Measurements from ENCODE around the gene PCYT1A.
"Not testable (repeated sequence)": the region's sequence is repeated elsewhere in the genome, so short reads cannot be mapped to it uniquely, and the experiment has no call there.

Gene PCYT1A

DNA sequence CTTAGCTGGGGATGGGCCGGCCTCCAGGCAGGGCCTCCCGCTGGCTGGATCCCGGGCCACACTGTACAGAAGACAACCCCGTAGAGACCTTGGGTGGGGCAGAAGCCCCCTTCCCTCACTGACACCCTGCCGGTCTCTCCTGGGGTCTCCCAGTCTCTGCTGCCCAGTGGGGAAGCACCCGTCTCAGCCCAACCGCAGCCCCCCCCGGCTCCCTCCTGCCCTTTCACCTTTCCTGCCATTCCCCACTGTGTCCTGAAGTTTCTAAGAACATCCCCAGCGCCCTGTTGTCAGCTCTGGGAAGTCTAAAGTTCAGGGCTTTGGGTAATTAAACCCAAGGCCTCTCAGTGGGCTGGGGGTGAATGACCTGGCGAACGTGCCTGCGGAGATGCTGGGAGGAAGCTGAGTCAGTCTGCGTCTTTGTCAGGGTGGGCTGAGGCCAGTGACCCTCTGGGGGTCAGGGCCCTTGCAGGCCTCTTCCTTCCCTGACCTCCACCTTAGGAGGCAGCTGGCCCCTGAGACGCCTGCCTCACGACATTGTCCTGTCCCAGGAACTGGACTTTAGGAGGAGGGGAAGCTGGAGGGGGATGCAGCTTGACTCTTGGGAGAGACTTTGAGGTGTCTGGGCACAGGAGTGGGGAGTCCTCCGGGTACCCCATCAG, 72.6 kb downstream of the PCYT1A start:
- DNase-seq (ENCODE audit: low spot score): no peak

DNA sequence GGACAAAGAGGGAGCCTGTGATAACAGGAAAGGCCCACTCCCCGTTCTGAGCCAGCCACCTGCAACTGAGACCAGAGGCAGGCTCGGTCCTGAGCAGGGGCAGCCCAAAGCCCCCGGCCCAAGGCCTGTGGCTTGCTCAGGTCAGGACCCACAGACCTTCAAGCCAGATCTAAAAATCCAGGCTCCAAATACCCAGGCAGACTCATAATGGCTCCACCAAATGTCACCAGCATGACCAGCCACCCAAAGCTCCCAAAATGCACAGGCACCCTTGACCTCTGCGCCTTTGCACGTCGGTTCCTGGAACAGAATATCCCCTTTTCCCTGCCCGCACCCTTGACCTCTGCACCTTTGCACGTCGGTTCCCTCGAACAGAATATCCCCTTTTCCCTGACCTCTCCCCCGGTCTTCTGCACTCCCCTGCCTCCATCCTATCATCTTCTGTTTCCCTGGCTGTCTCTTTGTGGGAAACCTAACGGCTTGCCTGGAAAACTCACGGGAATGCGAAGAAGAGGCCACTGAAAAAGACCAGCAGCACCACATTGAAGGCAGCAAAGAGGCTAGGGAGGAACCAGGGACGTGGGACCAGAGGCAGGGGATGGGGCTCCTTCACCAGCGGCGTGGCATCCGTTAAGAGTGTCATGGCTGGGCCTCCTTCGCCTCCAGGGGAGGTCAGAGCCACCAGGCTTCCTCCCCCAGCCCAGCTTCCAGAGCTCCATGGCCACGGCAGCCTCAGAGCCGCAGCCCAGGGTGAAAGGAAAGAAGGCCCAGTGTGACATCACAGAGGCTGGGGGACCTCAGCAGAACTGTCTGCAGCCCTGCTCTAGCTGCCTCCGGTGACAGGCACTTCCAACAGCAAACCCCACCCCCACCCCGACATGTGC, 76.6 kb downstream of the PCYT1A start, which contains the start of gene ZDHHC19:
Gene ZDHHC19 (minus strand): TSS at position 728 of the 884 bp plus-strand sequence. CDS start 85 bp downstream, at position 643.
- DNase-seq (ENCODE audit: low spot score): no peak

DNA sequence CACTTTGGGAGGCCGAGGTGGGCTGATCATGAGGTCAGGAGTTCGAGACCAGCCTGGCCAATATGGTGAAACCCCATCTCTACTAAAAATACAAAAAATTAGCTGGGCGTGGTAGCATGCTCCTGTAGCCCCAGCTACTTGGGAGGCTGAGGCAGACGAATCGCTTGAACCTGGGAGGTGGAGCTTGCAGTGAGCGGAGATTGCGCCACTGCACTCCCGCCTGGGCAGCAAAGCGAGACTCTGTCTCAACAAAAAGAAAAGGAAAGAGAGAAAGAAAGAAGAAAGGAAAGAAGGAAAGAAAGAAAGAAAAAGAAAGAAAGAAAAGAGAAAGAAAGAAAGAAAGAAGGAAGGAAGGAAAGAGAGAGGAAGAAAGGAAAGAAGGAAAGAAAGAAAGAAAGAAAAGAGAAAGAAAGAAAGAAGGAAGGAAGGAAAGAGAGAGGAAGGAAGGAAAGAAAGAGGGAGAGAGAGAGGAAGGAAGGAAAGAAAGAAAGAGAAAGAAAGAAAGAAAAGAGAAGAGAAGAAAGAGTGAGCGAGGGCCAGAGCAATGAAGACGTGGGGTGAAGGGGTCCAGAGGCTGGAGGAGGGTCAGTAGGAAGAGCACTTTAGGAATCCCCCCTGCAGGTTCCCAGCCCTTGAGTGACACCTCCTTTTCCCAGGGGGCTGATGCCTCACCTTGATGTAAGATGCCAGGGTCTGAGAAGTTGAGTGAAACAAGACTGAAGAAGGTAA, 77.4 kb downstream of the PCYT1A start:
- not testable (repeated sequence) for DNase-seq (ENCODE audit: low spot score)

DNA sequence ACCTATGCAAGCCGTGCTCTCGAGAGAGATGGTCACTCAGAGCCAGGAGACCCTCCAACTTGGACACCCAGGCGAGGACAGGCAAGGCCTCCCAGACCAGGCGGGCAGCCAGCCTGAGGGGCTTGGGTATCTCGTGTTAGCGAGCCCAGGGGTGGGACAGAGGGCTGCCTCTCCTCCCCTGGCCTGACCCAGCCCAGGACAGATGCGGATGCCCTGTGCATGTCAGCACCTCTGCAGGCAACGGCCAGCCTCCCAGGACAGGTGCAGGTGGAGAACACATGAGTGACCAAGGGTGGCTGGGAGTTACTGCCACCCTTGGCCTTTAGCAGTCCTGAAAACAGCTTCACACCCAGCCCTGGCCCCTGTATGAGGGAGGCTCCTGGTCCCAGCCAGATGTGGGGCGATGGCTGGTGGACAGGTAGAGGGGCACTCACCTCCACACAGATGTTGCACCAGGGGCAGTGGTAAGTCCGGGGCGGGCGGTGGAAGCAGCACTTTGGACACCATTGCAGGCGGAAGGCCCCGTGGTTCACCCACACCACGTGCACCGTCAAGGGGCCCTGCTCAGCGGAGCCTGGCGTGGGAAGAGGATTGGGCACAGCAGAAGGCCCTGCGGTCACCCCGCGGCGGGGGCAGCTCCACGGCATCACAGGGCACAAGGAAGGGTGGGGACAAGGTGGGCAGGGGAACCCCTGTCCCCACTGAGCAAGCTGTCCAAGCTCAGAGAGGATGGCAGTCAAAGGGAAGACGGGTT, 78.4 kb downstream of the PCYT1A start:
- DNase-seq (ENCODE audit: low spot score): no peak

DNA sequence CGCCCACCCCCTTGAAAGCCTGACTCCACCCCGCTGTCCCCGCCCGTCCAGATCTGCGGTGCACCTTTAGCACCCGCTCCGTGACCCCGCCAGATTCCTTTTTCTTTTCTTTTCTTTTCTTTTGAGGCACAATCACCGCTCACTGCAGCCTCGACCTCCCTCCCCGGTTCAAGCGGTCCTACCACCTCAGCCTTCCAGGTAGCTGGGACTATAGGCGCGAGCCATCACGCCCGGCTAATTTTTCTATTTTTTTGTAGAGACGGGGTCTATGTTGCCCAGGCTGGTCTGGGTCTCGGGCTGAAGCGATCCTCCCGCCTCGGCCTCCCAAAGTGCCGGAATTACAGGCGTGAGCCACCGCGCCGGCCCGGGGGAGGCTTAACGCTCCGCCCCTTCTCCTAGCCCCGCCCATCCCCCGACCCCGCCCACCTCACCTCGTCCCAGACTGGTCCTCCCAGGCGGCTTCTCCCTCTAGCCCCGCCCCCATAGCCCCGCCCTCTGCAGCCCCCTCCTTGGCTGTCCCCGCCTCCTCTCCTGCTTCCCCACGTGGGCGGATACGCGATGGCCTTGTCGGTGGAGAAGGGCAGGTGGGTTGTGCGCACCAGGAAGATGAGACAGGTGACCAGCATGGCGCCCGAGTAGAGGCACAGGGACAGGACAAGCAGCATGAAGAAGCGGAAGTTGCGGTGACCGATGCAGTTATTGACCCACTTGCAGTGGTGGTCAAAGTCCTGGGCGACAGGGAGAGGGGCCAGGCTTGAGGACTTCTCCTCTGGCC, 79.5 kb downstream of the PCYT1A start:
- DNase-seq (ENCODE audit: low spot score): peak; percentile 67

DNA sequence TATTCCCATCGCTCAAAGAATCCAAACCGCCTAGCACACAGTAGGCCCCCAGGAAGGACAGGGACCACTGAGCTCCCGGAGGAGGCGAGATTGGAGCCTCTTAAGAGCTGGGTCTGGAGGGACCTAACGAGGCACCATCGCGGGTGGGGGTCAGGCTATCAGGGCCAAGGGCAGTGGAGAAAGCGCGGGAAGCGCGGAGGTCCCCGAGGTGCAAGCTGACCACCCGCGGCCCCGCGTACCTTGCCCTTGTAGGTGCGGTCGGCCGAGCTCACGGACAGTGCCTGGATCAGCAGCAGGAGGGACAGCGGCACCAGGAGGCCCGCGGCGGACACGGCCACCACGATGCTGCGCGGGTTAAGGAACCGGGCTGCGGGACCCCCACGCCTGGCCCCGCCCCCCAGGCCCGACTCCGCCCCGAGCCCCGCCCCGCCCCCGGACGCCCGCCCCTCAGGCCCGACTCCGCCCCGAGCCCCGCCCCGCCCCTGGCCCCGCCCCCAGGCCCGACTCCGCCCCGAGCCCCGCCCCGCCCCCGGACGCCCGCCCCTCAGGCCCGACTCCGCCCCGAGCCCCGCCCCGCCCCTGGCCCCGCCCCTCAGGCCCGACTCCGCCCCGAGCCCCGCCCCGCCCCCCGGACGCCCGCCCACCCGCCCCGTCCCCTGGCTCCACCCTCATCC, 80.2 kb downstream of the PCYT1A start:
- peak; percentile 22 for DNase-seq (ENCODE audit: low spot score)

DNA sequence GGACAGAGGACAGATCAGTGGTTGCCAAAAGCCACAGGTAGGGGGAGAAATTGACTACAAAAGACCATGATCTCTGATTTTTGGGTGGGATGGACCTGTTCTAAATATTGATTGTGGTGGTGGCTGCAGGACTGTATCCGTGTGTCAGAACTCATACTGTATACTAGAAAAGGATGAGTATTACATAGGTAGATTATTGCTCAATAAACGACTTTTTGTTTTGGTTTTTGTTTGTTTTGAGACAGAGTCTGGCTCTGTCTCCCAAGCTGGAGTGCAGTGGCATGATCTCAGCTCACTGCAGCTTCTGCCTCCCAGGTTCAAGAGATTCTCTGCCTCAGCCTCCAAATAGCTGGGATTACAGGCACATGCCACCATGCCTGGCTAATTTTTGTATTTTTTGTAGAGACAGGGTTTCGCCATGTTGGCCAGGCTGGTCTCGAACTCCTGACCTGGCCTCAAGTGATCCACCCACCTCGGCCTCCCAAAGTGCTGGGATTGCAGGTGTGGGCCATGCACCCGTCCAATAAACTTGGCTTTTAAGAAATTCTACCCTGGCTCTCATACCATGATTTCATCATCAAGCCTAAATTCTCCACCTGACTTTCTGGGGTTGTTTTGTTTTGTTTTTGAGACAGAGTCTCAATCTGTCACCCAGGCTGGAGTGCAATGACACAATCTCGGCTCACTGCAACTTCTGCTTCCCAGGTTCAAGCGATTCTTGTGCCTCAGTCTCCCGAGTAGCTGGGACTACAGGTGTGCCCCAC, 81.9 kb downstream of the PCYT1A start:
- not testable (repeated sequence) for DNase-seq (ENCODE audit: low spot score)

DNA sequence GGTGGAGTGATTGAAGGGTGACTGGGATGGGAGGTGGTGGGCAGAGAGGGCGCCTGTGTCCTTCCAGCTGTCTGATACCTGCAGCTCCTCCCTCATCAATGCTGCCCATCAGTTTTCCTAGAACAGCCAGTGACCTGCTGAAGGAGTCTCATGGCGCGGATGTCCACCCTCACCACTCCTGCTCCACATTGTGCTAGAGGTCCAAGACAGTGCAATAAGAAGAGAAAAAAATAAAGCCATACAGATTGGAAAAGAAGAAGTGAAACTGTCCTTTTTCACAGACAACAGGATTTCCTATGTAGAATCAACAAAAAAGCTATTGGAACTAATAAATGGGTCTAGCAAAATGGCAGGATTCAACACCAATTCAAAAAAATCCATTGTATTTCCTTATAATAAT, 83.7 kb downstream of the PCYT1A start:
- DNase-seq (ENCODE audit: low spot score): no peak

DNA sequence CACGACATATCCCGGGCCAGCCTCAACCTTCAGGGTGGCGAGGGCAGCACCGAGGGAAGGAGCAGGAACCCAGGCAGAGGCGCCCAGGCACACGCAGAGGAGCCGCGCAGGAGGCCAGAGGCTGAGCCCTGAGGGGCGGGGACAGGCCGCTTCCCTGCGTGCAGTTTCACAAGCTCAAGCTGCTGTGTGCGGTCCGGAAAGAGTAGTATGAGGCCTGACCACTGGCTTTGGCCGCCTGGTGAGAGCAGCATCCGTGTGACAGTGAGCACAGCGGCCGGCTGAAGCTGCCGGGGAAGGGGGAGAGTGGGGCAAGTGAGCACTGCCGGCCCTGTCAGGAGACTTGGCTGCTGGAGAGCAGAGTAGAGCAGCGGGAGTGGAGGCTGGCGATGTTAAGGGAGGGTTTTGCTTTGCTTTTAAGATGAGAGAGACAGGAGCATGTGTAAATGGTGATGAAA, 85.0 kb downstream of the PCYT1A start:
- DNase-seq (ENCODE audit: low spot score): no peak

DNA sequence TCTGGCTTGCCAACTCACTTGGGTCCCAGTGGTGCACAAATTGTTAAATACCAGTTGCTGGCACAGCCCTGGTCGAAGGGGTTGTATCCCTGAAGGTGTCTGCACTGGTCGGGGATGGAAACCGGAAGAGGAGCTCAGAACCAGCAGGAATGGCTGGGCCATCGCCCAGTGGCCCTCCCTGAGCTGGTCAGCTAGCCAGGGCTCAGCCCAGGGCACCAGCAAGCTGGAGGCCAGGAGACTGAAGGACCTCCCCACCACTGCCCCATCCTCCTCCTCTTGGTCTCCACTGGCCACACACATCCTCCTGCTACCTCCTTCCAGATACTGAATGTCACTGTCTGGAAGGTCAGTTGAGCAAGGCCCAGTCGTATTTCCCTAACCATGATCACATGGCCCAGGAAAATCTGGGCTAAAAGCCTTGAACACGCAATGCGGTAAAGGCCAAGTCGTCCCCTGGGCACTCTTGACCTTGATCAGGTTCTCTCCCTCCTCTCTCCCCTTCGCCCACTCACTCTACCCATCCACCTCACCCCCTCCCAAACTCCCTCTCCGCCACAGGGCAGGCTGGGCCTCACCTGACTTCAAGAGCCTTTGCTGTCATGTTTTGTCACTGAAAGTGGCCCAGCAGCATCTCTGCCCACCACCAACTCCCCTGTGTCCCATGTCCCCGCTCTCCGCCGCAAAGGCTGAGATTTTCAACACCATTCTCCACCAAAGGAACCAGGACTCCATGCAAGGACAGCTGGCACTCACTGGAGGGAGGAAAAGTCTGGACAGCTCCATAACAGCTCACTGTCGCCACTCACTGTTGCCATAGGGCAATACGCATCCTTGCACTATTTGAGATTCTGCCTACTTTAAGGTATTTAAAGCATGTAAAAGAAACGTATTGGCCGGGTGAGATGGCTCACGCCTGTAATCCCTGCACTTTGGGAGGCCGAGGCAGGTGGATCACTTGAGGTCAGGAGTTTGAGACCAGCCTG, 88.5 kb downstream of the PCYT1A start:
- DNase-seq (ENCODE audit: low spot score): peak; percentile 31

DNA sequence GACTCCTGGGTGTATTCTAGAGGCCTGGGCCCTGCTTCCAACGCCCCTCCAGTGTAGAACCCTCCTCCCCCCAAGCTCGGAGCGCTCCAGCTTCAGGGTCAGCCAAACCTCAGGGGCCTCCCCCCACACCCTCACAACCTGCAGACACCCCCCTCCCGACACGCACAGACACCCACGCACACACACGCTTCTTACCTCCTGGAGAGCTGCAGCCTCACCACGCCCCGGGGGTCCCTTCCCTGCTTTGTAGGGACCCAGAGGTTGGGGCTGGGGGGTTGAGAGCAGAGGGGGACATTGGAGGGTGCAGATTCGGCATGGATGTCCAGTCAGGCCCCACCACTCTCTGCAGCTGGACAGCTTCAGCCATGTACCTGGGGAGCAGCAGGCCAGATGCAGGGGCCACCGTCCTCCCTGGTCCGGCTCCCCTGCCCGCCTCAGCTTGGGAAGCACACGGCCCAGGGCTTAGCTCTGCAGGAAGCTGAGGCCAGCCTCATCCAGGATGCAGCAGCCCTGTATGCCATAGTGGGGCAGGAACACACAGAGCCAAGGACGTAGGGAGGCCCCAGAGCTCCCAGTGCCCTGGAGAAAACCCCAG, 89.3 kb downstream of the PCYT1A start:
- DNase-seq (ENCODE audit: low spot score): no peak

DNA sequence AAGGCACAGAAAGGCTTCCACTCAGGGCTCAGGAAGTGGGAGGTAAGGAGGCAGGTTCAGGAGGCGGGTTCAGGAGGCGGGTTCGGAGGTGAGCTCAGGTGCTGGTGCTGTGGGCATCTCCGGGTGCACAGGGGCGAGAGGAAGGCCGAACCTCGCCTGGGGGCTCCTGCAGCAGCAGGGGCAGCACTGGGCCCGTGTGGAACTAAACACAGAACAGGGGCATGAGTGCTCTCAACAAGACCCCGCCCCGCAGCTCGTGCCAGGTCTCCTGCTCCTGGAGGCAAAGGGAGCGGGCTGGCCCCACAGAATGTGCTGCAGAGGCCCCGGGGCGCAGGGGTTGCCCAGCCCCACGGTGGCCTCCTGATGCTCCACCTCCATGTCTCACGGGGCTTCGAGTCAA, 90.0 kb downstream of the PCYT1A start:
- no peak for DNase-seq (ENCODE audit: low spot score)

DNA sequence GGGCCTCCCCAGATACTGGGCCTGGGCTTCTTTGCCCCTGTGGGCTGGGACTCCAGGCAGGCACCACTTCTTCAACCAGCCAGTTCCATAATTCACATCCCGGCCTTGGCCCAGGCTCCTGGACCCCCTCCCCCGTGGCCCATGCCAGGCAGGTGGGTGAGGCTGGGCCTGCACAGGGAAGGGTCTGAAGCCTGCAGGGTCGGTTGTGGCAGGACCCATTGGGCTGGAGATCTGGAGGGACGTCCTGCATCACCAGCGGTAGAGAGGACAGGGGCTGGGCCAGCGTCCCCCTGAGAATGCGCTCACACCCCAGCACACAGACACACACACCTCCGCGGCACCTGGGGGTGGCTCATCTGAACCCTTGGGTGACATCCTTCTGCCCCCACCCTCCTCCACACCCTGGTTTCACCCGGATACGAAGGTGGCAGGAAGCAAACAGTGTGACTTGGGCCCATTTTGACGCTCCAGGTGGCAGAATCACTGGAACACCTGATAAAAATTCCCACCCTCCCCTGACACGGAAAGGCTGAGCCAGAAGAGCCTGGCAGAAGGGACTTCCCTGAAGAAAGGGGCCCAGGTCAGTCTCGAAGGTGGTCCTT, 91.8 kb downstream of the PCYT1A start:
- DNase-seq (ENCODE audit: low spot score): no peak

DNA sequence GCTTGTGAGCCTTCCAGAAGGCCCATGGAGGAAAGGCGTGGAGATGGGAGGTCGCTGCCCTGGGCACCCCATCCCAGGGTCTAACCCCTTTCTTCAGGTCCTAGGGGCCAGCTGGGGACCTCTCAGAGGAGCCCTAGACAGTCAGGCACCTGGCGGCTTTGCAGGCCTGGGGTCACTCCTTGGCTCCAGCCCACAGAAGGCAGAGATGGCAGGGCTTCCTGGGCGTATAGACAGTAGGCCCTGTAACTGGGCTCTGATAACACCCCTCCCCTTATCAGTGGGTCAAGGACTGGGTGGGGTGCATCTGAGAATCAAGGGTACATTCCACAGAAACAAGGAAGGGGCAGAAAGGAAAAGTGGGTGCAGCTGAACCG, 93.0 kb downstream of the PCYT1A start:
- peak; percentile 76 for DNase-seq (ENCODE audit: low spot score)

DNA sequence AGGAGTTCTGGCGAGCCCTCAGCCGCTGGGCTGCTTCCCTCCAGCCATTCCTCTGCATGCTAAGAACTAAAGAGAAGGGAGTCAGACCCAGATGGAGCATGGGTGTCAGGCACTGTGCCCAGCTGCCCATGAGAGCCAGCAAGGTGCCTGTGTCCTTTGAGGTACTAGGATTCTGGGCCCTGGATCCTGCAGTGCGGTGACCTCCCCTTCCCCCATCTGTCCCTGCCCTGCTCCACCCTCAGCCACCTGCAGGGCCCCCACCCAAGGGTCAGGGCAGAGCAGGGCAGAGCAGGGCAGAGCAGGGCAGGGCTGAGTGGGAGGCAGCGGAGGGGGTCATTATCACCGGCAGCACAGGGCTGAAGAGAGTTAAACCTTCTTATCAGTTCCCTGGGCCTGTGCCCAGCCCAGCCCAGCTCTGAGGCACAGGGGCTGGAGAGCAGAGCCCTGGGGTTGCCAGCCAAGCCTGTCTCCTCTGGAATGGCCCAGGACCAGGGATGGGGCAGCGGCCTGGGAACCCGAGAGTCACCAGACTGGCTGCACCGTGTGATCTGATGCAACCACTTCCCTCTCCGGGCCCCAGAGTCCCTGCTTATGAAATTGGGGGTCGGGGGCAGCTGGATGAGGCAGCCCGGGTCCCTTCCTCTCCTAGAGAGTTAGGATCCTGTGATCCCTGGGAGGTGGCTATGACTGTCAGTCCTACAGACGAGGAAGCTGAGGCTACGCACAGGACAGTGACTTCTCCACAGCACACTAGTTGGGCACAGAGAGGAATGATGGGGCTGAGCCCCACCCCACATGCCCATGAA, 93.6 kb downstream of the PCYT1A start:
- DNase-seq (ENCODE audit: low spot score): peak; percentile 95

DNA sequence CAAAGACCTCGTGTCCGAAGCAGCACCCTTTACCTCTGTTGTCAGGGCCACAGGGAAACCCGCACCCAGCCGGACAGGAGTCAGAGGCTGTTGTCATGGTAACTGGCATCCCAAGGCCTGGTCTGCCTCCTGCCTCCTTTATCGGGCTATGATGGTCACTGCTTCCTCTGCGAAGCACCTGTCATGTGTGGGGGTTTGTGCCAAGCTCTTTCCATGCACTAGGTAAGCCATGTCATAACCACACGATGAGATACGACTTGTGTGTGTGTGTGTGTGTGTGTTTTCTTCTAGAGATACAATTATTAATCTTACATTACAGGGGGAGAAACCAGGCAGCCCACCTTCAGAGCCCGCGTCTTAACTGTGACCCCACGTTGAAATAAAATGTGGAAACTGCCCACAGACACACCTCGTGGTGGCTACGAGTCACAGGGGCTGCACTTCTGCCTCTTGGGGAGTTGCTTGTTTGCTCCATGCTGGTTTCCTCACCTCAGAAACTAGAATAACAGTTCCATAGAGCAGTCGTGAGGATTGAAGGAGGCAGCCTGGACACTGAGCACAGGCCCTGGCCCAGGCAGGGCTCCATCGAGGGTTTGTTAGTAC, 94.3 kb downstream of the PCYT1A start:
- peak; percentile 54 for DNase-seq (ENCODE audit: low spot score)
